ENCODE results near the gene ADM. TPM values are rescaled to one million over a fixed set of nuclear protein-coding genes. Genes with fewer than 3 reads are reported as not detected.

ADM gene
- total RNA-seq, 1 experiment from 2014 or later, result 87.2 TPM

GRCh38 chr11:10318527-10318802, 13.6 kb downstream of the ADM start:
- TF ChIP-seq YY1 (IDR thresholded peaks at IDR 0.05; ENCODE audit: extremely low read depth, insufficient replicate concordance, low read depth, low read length), result no peak
- no peak for TF ChIP-seq ZBTB33 (IDR thresholded peaks at IDR 0.05; ENCODE audit: extremely low read depth, insufficient replicate concordance, low read length)
- no peak for TF ChIP-seq FOSL1 (IDR thresholded peaks at IDR 0.05; ENCODE audit: low read depth)
- no peak for TF ChIP-seq ZFX (IDR thresholded peaks at IDR 0.05)
- no peak for TF ChIP-seq POLR2A (IDR thresholded peaks at IDR 0.05; ENCODE audit: borderline replicate concordance, extremely low read depth, insufficient read depth, insufficient read length)
- no peak for TF ChIP-seq ZNF274 (IDR thresholded peaks at IDR 0.05; ENCODE audit: low read depth, low read length)
- no peak overlapping the region for H3K4me2 ChIP-seq (ENCODE audit: low read length)
- H3K9ac ChIP-seq (ENCODE audit: low read length), result no peak overlapping the region
- H3K9me3 ChIP-seq (ENCODE audit: control insufficient read depth in 1 of 2, insufficient read depth in 1 of 2, low read depth in 1 of 2, low read length in 2 of 2), result no peaks in the 10 kb centered on the region
- peaks cover 5 to 20% of the 10 kb centered on the region in 2 experiments; a peak in 3 of 4 replicates for H3K4me1 ChIP-seq (ENCODE audit: control insufficient read depth in 1 of 2, insufficient read depth in 2 of 2, low read length in 2 of 2)
- ChIA-PET POLR2A (interaction anchor here (1.9 kb wide), 1 partner anchor 13 kb away, joined by 4 read pairs; the partner anchor contains the start of gene ADM), CTCF (no interaction called here), RAD21 (ENCODE audit: low non-redundant PET in 1 of 2, low total read pairs in 2 of 2, uncharacterized antibody in 2 of 2, unreplicated experiment in 2 of 2) (no interaction called here)
- H3K36me3 ChIP-seq (ENCODE audit: control insufficient read depth in 1 of 2, insufficient read depth in 2 of 2, low read length in 2 of 2), result no peaks in the 10 kb centered on the region
- no peak overlapping the region for H2AFZ ChIP-seq (ENCODE audit: low read depth, low read length, poor library complexity, severe bottlenecking)
- intact Hi-C loops (cut with micrococcal nuclease), result no loop called here
- BruUV-seq (replicated peaks), result no TSS peak
- DNase-seq (ENCODE audit: low read depth, low spot score), result no peak
- H4K20me1 ChIP-seq (ENCODE audit: insufficient read depth), result no peaks in the 10 kb centered on the region
- no peak overlapping the region for H3K27ac ChIP-seq (ENCODE audit: low read depth, low read length)
- H3K4me3 ChIP-seq (replicated peaks in 1 of 2; ENCODE audit: low read depth in 1 of 2, low read length in 2 of 2), result no peak overlapping the region
- H3K27me3 ChIP-seq (ENCODE audit: insufficient read depth, low read length), result no peaks in the 10 kb centered on the region
- no peaks in the 10 kb centered on the region for H3K9me2 ChIP-seq (ENCODE audit: insufficient read depth)
- H3K79me2 ChIP-seq (ENCODE audit: insufficient read depth, low read length), result no peaks in the 10 kb centered on the region
- ATAC-seq, result no peak
